ENCODE measurements around the gene SLC7A5. TPM values are rescaled to one million over a fixed set of nuclear protein-coding genes. Genes with fewer than 3 reads are reported as not detected.
"Not testable (repeated sequence)": the region's sequence is repeated elsewhere in the genome, so short reads cannot be mapped to it uniquely, and the experiment has no call there.

SLC7A5 gene
- total RNA-seq, 1 donor from 2014 or later: 40.4 TPM

DNA sequence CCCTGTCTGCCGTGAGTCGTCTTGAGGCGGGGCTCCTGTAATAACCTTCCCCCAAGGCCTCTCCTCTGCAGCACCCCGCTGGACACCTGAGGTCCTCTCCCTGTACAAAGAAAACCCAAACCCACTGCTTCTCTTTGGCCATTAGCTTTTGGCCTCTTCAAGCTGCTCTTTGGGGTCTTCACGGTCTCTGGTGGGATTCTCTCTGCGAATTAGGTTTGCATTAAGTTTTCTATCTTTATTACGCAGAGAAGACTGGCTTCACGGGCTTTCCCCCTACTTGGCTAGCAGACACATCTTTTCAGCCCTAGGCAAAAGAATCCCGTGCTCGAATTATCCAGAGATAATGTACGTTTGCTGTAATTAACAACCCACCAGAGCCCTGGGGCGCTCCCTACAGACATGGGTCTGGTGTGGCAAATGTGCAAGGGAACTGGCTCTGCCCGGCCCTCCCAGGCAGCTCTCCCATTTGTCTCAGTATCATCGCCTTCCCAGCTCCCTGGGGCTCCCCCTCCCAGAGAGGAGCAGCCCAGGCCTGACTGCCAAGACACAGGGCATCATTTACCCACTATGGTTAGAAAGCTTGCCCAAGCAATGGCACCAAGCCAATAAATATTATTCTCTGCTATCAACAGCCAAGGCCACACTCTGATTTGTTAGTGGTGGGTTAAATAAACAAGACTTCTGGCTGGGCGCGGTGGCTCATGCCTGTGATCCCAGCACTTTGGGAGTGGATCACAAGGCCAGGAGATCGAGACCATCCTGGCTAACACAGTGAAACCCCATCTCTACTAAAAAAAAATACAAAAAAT lies 78.8 kb downstream of the SLC7A5 start:
- Mint-ChIP-seq H3K27me3 (no peaks in the 10 kb centered on the region), H3K27ac (no peak overlapping the region), H3K36me3 (no peaks in the 10 kb centered on the region), H3K9me3 (no peaks in the 10 kb centered on the region), H3K4me3 (no peak overlapping the region), H3K4me1 (ENCODE audit: unreplicated experiment) (peaks cover 5% of the 10 kb centered on the region)
- TF ChIP-seq, protein P1, sequence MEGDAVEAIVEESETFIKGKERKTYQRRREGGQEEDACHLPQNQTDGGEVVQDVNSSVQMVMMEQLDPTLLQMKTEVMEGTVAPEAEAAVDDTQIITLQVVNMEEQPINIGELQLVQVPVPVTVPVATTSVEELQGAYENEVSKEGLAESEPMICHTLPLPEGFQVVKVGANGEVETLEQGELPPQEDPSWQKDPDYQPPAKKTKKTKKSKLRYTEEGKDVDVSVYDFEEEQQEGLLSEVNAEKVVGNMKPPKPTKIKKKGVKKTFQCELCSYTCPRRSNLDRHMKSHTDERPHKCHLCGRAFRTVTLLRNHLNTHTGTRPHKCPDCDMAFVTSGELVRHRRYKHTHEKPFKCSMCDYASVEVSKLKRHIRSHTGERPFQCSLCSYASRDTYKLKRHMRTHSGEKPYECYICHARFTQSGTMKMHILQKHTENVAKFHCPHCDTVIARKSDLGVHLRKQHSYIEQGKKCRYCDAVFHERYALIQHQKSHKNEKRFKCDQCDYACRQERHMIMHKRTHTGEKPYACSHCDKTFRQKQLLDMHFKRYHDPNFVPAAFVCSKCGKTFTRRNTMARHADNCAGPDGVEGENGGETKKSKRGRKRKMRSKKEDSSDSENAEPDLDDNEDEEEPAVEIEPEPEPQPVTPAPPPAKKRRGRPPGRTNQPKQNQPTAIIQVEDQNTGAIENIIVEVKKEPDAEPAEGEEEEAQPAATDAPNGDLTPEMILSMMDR (conservative IDR thresholded peaks at IDR 0.05): no peak
- no peak for DNase-seq (ENCODE audit: extremely low spot score, unreplicated experiment)

DNA sequence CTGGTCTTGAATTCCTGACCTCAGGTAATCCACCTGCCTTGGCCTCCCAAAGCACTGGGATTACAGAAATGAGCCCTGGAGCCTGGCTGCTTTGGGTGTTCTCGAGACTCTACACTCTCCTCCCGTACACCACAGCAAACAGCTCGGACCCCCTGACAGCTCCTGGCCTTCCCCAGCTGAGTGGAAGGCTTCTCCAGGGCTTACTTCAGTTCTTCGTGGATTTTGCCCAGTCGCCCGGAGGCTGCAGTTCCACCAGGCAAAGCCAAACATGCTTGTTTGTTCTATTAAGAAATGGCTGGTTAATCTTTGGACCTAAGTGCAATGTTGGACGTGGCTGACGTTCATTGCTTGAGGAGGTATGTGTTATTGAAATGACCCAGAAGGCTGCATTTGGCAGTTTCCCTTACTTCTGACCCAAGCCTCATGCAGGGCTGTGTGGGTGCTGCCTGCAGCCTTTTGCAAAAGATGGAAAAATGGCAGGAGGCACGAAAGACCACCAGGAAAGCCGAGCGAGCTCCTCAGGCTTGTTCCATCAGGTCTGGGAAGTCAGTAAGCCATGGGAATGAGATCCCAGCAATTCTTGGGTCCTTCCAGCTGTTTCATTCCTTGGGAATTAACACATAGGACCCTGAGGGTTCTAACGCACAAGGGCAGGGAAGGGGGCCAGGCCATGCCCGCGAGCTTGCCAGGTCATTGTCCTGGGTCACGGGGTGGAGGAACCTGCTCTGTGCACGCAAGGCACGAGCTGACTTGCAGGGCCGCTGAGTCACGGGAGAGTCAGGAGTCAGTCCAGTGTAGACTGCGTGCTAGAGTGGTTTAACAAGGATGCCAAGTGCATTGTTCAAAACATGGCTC lies 79.6 kb downstream of the SLC7A5 start:
- H3K4me1 Mint-ChIP-seq (ENCODE audit: unreplicated experiment): peaks cover 11% of the 10 kb centered on the region
- TF ChIP-seq, protein P1 (conservative IDR thresholded peaks at IDR 0.05): no peak
- no peaks in the 10 kb centered on the region for H3K27me3 Mint-ChIP-seq
- DNase-seq (ENCODE audit: extremely low spot score, unreplicated experiment): no peak
- no peak overlapping the region for H3K4me3 Mint-ChIP-seq
- peak overlapping the region; percentile 86 for H3K27ac Mint-ChIP-seq
- H3K36me3 Mint-ChIP-seq: no peaks in the 10 kb centered on the region
- H3K9me3 Mint-ChIP-seq: no peaks in the 10 kb centered on the region

DNA sequence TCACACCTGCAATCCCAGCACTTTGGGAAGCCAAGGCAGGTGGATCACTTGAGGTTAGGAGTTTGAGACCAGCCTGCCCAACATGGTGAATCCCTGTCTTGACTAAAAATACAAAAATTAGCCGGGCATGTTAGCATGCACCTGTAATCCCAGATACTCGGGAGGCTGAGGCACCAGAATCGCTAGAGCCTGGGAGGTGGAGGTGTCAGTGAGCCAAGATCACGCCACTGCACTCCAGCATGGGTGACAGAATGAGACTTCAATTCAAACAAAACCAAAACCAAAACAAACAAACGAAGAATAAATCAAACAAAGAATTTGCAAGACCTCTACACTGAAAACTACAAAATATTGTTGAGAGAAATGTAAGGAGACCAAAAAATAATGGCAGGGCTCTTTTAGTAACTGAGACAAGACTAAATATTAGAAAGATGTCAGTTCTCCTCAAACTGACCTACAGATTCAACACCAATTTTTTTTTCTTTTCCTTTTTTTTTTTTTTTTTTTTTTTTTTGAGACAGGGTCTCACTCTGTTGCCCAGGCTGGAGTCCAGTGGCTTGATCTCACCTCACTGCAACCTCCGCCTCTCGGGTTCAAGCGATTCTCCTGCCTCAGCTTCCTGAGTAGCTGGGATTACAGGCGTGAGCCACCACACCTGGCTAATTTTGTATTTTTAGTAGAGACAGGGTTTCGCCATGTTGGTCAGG lies 80.4 kb downstream of the SLC7A5 start:
- not testable (repeated sequence) for H3K4me3 Mint-ChIP-seq; H3K27me3 Mint-ChIP-seq; H3K9me3 Mint-ChIP-seq; H3K27ac Mint-ChIP-seq; DNase-seq (ENCODE audit: extremely low spot score, unreplicated experiment); H3K36me3 Mint-ChIP-seq
- H3K4me1 Mint-ChIP-seq (ENCODE audit: unreplicated experiment): peaks cover 11% of the 10 kb centered on the region

DNA sequence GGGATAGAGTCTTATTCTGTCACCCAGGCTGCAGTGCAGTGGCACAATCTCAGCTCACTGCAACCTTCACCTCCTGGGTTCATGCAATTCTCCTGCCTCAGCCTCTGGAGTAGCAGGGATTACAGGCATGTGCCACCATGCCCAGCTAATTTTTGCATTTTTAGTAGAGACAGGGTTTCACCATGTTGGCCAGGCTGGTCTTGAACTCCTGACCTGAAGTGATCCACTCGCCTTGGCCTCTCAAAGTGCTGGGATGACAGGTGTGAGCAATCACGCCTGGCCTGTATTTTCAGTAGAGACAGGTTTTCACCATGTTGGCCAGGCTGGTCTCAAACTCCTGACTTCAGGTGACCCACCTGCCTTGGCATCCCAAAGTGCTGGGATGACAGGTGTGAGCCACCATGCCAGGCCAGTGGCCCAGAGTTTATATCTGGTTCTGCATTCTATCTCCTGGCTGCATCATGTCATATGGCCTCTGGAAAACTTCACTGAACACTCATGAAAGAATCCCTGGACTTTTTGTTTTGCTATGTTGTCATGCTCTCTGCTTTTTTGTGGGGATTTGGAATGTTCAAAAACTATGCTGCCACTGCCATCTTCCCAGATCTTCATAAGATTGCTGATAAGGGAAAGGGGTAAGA lies 81.7 kb downstream of the SLC7A5 start:
- H3K4me1 Mint-ChIP-seq (ENCODE audit: unreplicated experiment): peaks cover 11% of the 10 kb centered on the region
- H3K36me3 Mint-ChIP-seq; H3K27ac Mint-ChIP-seq; H3K4me3 Mint-ChIP-seq; DNase-seq (ENCODE audit: extremely low spot score, unreplicated experiment); H3K27me3 Mint-ChIP-seq; H3K9me3 Mint-ChIP-seq: not testable (repeated sequence)

DNA sequence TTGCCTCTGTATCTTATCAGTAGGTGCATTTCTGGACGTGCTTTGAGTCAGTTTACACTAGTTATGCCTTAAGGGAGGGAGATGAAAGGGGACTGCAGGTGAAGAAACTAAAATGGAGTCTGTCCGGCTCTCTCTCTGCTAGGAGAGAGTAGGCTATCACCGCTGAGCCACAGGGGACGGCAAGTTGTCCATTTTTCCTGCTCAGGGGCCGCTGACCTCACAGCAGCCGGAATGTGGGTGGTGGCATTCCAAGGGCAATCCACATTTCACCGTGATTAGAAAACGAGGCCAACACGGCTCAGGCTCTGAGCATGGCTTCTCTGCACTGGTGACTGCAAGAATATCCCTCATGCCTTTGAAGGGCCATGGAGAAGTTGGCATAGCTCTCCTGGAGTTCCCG lies 84.5 kb downstream of the SLC7A5 start:
- H3K9me3 Mint-ChIP-seq: no peaks in the 10 kb centered on the region
- H3K27ac Mint-ChIP-seq: no peak overlapping the region
- H3K36me3 Mint-ChIP-seq: no peaks in the 10 kb centered on the region
- no peak overlapping the region for H3K4me3 Mint-ChIP-seq
- no peak for DNase-seq (ENCODE audit: extremely low spot score, unreplicated experiment)
- H3K27me3 Mint-ChIP-seq: no peaks in the 10 kb centered on the region
- TF ChIP-seq, protein P1 (conservative IDR thresholded peaks at IDR 0.05): no peak
- peaks cover 10% of the 10 kb centered on the region for H3K4me1 Mint-ChIP-seq (ENCODE audit: unreplicated experiment)

DNA sequence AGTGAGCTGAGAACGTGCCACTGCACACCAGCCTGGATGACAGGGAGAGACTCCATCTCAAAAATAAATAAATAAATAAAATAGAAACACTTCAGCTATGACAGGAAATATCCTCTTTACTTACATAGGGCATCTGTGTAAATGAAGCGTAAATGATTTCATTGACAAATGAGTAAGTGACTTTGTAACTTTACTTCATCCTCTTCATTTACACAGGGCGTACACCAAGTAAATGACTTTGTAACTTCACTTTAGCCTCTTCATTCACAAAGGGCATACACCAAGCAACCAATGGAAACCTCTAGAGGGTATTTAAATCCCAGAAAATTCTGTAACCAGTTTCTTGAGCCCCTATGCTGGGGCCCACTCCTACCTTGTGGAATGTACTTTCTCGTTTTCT lies 87.3 kb downstream of the SLC7A5 start:
- TF ChIP-seq, protein P1 (conservative IDR thresholded peaks at IDR 0.05): no peak
- peaks cover 13% of the 10 kb centered on the region for H3K4me1 Mint-ChIP-seq (ENCODE audit: unreplicated experiment)
- H3K9me3 Mint-ChIP-seq: no peaks in the 10 kb centered on the region
- no peaks in the 10 kb centered on the region for H3K27me3 Mint-ChIP-seq
- no peaks in the 10 kb centered on the region for H3K36me3 Mint-ChIP-seq
- no peak overlapping the region for H3K27ac Mint-ChIP-seq
- no peak for DNase-seq (ENCODE audit: extremely low spot score, unreplicated experiment)
- no peak overlapping the region for H3K4me3 Mint-ChIP-seq
